Nephron progenitor cell (in vitro differentiated cells): Measurements from ENCODE around the gene AKR1C8.

Source experiments
- DNase-seq: peaks from one replicate; pipeline ENCODE4 v3.0.0; 2021
- H3K27ac Mint-ChIP-seq: 2 replicates; pipeline ENCODE4 v1.8.0; 2021; ENCODE audit warnings: mild to moderate bottlenecking, moderate library complexity, mixed read lengths
- H3K27me3 Mint-ChIP-seq: 2 replicates; pipeline ENCODE4 v1.8.0; 2021; ENCODE audit warnings: mild to moderate bottlenecking, low read depth, mixed read lengths; ENCODE audit not compliant: poor library complexity
- H3K36me3 Mint-ChIP-seq: 2 replicates; pipeline ENCODE4 v1.8.0; 2021; ENCODE audit warnings: low read depth, mixed read lengths
- H3K4me1 Mint-ChIP-seq: 2 replicates; pipeline ENCODE4 v1.8.0; 2021; ENCODE audit warnings: mixed read lengths
- H3K4me3 Mint-ChIP-seq: 2 replicates; pipeline ENCODE4 v1.8.0; 2021; ENCODE audit warnings: mild to moderate bottlenecking, moderate library complexity, mixed read lengths
- H3K9me3 Mint-ChIP-seq: 2 replicates; pipeline ENCODE4 v1.8.0; 2021; ENCODE audit warnings: mild to moderate bottlenecking, moderate library complexity, mixed read lengths
- CTCF ChIP-seq: fragments of 200-600 bp; sonication (generic); IDR thresholded peaks from 2 replicates; pipeline ENCODE4 v1.5.0; 2021; ENCODE audit warnings: antibody characterized with exemption

The AKR1C8 gene

GRCh38 chr10:5157501-5157900 lies 27.4 kb downstream of the AKR1C8 start:
- no peak for TF ChIP-seq CTCF
- Mint-ChIP-seq H3K4me3 (no peak overlapping the region), H3K36me3 (no peaks in the 10 kb centered on the region), H3K9me3 (peaks cover 63% of the 10 kb centered on the region), H3K27ac (no peak overlapping the region), H3K27me3 (peaks cover 7% of the 10 kb centered on the region), H3K4me1 (no peaks in the 10 kb centered on the region)
- DNase-seq: no peak

- Mint-ChIP-seq H3K4me3 (no peak overlapping the region), H3K9me3 (peaks cover 60% of the 10 kb centered on the region), H3K4me1 (no peaks in the 10 kb centered on the region), H3K36me3 (no peaks in the 10 kb centered on the region), H3K27me3 (peaks cover 7% of the 10 kb centered on the region), H3K27ac (no peak overlapping the region)
- no peak for TF ChIP-seq CTCF
- DNase-seq: no peak
These were observed 29.0 kb downstream of the AKR1C8 start for GRCh38 chr10:5155951-5156350.

- H3K4me1 Mint-ChIP-seq: no peaks in the 10 kb centered on the region
- no peak for TF ChIP-seq CTCF
- DNase-seq: no peak
- H3K36me3 Mint-ChIP-seq: no peaks in the 10 kb centered on the region
- peaks cover 65% of the 10 kb centered on the region for H3K9me3 Mint-ChIP-seq
- no peak overlapping the region for H3K4me3 Mint-ChIP-seq
- peaks cover 3% of the 10 kb centered on the region for H3K27me3 Mint-ChIP-seq
- no peak overlapping the region for H3K27ac Mint-ChIP-seq
These were observed 33.9 kb downstream of the AKR1C8 start for GRCh38 chr10:5151076-5151475.

GRCh38 chr10:5148678-5149032 lies 36.3 kb downstream of the AKR1C8 start:
- no peak for DNase-seq
- TF ChIP-seq CTCF: no peak
- Mint-ChIP-seq H3K4me1 (no peaks in the 10 kb centered on the region), H3K27me3 (peaks cover 3% of the 10 kb centered on the region), H3K36me3 (no peaks in the 10 kb centered on the region), H3K9me3 (peaks cover 60% of the 10 kb centered on the region), H3K27ac (no peak overlapping the region), H3K4me3 (no peak overlapping the region)

- H3K27ac Mint-ChIP-seq: no peak overlapping the region
These were observed 36.8 kb downstream of the AKR1C8 start for GRCh38 chr10:5147981-5148677.

More at GRCh38 chr10:5147981-5148677, 36.8 kb downstream of the AKR1C8 start:
- no peak for TF ChIP-seq CTCF
- Mint-ChIP-seq H3K9me3 (peaks cover 59% of the 10 kb centered on the region), H3K4me3 (no peak overlapping the region), H3K4me1 (no peaks in the 10 kb centered on the region), H3K27me3 (peaks cover 3% of the 10 kb centered on the region), H3K36me3 (no peaks in the 10 kb centered on the region)
- DNase-seq: no peak
